ENCODE measurements around the gene C9. TPM values are rescaled to one million over a fixed set of nuclear protein-coding genes. Genes with fewer than 3 reads are reported as not detected.

The C9 gene
- total RNA-seq, 2 donors from 2014 or later: not detected

GRCh38 chr5:39360471-39361111 lies 3.7 kb downstream of the C9 start:
- DNase-seq (ENCODE audit: low spot score) (no peak), ATAC-seq (ENCODE audit: insufficient number of reproducible peaks, low FRiP score, low read depth) (no peak)
- Histone ChIP-seq H3K36me3 (no peaks in the 10 kb centered on the region), H3K4me3 (no peak overlapping the region), H3K9me3 (no peaks in the 10 kb centered on the region), H3K27me3 (replicated peaks; ENCODE audit: insufficient read depth) (no peaks in the 10 kb centered on the region), H3K27ac (no peak overlapping the region), H3K4me1 (ENCODE audit: control insufficient read depth in 1 of 2, low read depth in 2 of 2) (no peaks in the 10 kb centered on the region)
- no peak for TF ChIP-seq CTCF (IDR thresholded peaks at IDR 0.05)

- H3K36me3 ChIP-seq: no peaks in the 10 kb centered on the region
- no peak for DNase-seq (ENCODE audit: low spot score)
- no peaks in the 10 kb centered on the region for H3K4me1 ChIP-seq (ENCODE audit: control insufficient read depth in 1 of 2, low read depth in 2 of 2)
- no peaks in the 10 kb centered on the region for H3K9me3 ChIP-seq
- no peak for TF ChIP-seq CTCF (IDR thresholded peaks at IDR 0.05)
- ATAC-seq (ENCODE audit: insufficient number of reproducible peaks, low FRiP score, low read depth): no peak
- no peak overlapping the region for H3K27ac ChIP-seq
- no peak overlapping the region for H3K4me3 ChIP-seq
- H3K27me3 ChIP-seq (replicated peaks; ENCODE audit: insufficient read depth): no peaks in the 10 kb centered on the region
Observed at GRCh38 chr5:39356263-39356662, 8.0 kb downstream of the C9 start.

DNA sequence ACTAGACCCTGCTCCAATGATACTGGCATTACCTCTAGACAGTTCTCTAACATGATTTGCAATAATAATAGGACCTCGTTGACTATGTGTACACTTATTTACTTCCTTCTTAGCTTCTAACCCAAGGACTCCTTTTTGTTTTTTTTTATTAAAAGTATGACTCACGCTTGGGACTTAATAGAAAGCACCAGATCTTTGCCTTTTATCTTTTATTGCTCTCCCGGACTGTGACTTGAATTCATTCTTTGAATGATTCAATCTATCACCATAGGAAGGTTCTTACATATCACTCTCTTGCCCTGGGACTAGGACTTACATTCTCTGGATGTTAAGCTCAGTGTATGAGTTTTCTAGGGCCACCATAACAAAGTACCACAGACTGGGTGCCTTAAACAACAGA lies 9.0 kb downstream of the C9 start:
- Histone ChIP-seq H3K27me3 (replicated peaks; ENCODE audit: insufficient read depth) (no peaks in the 10 kb centered on the region), H3K27ac (no peak overlapping the region), H3K9me3 (no peaks in the 10 kb centered on the region), H3K4me3 (no peak overlapping the region), H3K36me3 (no peaks in the 10 kb centered on the region), H3K4me1 (ENCODE audit: control insufficient read depth in 1 of 2, low read depth in 2 of 2) (no peaks in the 10 kb centered on the region)
- no peak for TF ChIP-seq CTCF (IDR thresholded peaks at IDR 0.05)
- DNase-seq (ENCODE audit: low spot score) (no peak), ATAC-seq (ENCODE audit: insufficient number of reproducible peaks, low FRiP score, low read depth) (no peak)

GRCh38 chr5:39353717-39354399 lies 10.4 kb downstream of the C9 start:
- ATAC-seq (ENCODE audit: insufficient number of reproducible peaks, low FRiP score, low read depth) (no peak), DNase-seq (ENCODE audit: low spot score) (no peak)
- no peaks in the 10 kb centered on the region for H3K36me3 ChIP-seq
- H3K27ac ChIP-seq: no peak overlapping the region
- no peak overlapping the region for H3K4me3 ChIP-seq
- no peaks in the 10 kb centered on the region for H3K9me3 ChIP-seq
- no peak for TF ChIP-seq CTCF (IDR thresholded peaks at IDR 0.05)
- H3K4me1 ChIP-seq (ENCODE audit: control insufficient read depth in 1 of 2, low read depth in 2 of 2): no peaks in the 10 kb centered on the region
- no peaks in the 10 kb centered on the region for H3K27me3 ChIP-seq (replicated peaks; ENCODE audit: insufficient read depth)

DNA sequence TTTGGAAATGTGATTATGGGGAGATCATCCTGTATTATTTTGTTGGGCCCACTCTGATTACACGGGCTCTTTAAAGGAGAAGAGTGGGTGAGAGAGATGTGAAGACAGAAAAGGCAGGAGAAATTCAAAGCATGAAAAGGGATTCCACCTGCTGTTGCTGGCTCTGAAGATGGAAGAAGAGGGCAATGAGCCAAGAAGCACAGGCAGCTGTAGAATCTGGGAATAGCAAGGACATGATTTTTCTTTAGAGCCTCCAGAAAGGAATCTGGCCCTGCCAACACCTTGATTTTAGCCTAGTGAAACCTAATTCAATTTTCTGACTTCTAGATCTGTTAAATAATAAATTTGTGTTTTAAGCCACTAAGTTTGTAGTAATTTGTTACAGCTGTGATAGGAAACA lies 11.3 kb downstream of the C9 start:
- Histone ChIP-seq H3K9me3 (no peaks in the 10 kb centered on the region), H3K27me3 (replicated peaks; ENCODE audit: insufficient read depth) (no peaks in the 10 kb centered on the region), H3K4me1 (ENCODE audit: control insufficient read depth in 1 of 2, low read depth in 2 of 2) (no peaks in the 10 kb centered on the region), H3K4me3 (no peak overlapping the region), H3K27ac (no peak overlapping the region), H3K36me3 (no peaks in the 10 kb centered on the region)
- no peak for TF ChIP-seq CTCF (IDR thresholded peaks at IDR 0.05)
- ATAC-seq (ENCODE audit: insufficient number of reproducible peaks, low FRiP score, low read depth): no peak
- no peak for DNase-seq (ENCODE audit: low spot score)
